ELF-1 (cell line): ENCODE measurements around the gene ATR.
A peak's percentile ranks its signal among the peaks of the same experiment; 100 is the strongest.
"Not testable (repeated sequence)": the region's sequence is repeated elsewhere in the genome, so short reads cannot be mapped to it uniquely, and the experiment has no call there.

ENCODE experiments used
- DNase-seq: peaks from one replicate; pipeline ENCODE4 v3.0.0-alpha.2; 2016; ENCODE audit warnings: low read depth, low spot score

Gene ATR

GRCh38 chr3:142447852-142448823 lies 130.4 kb downstream of the ATR start, which contains the start of gene XRN1:
TSS of gene XRN1 (minus strand) at chr3:142448037. CDS start at chr3:142447944, 93 bp downstream.
- peak; percentile 96 for DNase-seq

- DNase-seq = peak; percentile 53
These were observed 131.2 kb downstream of the ATR start for GRCh38 chr3:142447301-142447851.

- DNase-seq = no peak
These were observed 132.7 kb downstream of the ATR start for GRCh38 chr3:142445816-142446254.

GRCh38 chr3:142444343-142444742 lies 134.2 kb downstream of the ATR start:
- DNase-seq = no peak

GRCh38 chr3:142443060-142443459 lies 135.5 kb downstream of the ATR start:
- DNase-seq = not testable (repeated sequence)

- peak; percentile 77 for DNase-seq
These were observed 138.9 kb downstream of the ATR start for GRCh38 chr3:142439499-142440220.

- not testable (repeated sequence) for DNase-seq
These were observed 140.4 kb downstream of the ATR start for GRCh38 chr3:142438096-142438495.

- DNase-seq = no peak
These were observed 141.5 kb downstream of the ATR start for GRCh38 chr3:142436951-142437585.

GRCh38 chr3:142434503-142434902 lies 144.0 kb downstream of the ATR start:
- no peak for DNase-seq

GRCh38 chr3:142433110-142433509 lies 145.4 kb downstream of the ATR start:
- no peak for DNase-seq

- DNase-seq = no peak
These were observed 149.0 kb downstream of the ATR start for GRCh38 chr3:142429582-142429981.

- no peak for DNase-seq
These were observed 153.8 kb downstream of the ATR start for GRCh38 chr3:142424754-142425153.

GRCh38 chr3:142418926-142419592 lies 159.5 kb downstream of the ATR start:
- DNase-seq = peak; percentile 53

GRCh38 chr3:142417302-142417701 lies 161.2 kb downstream of the ATR start:
- no peak for DNase-seq

- not testable (repeated sequence) for DNase-seq
These were observed 178.0 kb downstream of the ATR start for GRCh38 chr3:142400537-142400936.
